ENCODE data around the gene ETNK1.
"Not testable (repeated sequence)": the region's sequence is repeated elsewhere in the genome, so short reads cannot be mapped to it uniquely, and the experiment has no call there.

ETNK1 gene

DNA sequence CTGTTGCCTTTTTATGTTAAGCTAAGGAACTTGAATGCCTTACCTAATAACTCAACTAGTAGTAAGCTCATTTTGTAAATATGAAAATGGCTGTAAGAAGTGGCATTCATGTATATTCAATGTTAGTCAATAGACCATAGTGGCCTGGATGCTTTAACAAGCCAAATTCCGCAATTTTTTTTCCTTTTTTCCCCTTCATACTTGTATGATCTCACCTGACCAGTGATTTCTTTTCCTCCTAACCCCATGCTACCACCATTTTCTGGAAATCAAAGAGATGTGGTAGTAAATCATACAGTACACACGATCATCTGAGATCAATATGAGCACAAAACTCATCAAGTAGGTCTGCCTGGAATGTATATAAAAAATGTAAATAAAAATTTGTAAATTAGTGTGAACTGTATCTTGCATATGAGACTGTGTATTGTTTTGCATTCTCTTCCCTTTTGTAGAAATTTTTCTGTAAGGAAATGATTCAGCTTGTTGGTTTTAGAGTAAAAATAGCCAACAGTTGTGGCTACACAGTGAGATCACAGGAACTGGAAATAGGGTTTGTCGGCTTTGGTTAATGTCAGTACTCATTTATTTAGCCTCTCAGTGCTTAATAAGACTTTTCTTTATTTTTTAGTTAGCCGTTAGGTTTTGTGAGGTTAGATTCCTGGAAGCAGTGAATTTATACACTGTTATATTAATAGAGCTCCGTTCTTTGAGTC, 62.5 kb downstream of the ETNK1 start:
- no peak for DNase-seq (ENCODE audit: low read depth, low spot score)

DNA sequence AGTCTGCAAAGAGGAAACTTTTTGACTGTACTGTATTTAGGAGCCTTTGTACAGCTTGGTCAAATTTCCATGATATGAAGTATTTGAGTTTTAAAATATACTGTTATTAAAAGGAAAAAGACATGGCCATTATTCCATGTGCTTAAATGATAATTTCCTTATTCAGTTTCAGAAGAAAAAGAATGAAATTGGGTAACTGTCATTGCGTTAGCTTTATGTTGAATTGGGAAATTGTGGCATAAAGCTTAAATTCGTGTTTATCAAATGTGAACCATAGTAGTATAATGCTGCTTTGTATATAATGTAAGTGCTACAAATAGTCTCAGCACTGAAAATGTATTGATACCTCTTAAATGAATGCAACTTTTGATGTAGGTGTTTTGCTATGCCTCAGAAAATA, 64.9 kb downstream of the ETNK1 start:
- no peak for DNase-seq (ENCODE audit: low read depth, low spot score)

DNA sequence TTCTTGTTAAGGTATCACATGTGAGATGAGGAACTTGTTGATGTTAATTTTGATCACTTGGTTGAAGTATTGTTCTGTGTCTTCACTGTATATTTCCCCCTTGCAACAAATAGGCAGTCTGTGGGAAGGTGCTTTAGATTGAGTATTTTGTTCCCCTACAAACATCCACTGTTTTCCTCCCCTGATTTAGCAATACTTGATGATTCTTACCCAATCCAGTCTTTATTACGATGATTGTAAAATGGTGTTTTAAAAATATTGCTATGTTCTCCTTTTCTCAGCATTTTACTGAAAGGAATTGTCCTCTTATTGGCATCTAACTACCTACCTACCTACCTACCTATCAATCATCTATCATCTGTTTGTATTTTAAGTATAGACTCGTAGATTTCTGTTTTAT, 66.3 kb downstream of the ETNK1 start:
- DNase-seq (ENCODE audit: low read depth, low spot score): no peak

DNA sequence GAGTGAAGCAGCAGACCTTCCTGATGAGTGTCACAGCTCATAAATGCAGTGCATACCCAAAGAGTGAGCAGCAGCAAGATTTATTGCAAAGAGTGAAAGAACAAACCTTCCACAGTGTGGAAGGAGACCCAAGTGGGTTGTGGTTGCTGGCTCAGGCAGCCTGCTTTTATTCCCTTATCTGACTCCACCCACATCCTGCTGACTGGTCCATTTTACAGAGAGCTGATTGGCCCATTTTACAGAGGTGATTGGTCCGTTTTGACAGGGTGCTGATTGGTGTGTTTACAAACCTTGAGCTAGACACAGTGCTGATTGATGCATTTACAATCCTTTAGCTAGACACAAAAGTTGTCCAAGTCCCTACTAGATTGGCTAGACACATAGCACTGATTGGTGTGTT, 67.5 kb downstream of the ETNK1 start:
- DNase-seq (ENCODE audit: low read depth, low spot score): not testable (repeated sequence)

DNA sequence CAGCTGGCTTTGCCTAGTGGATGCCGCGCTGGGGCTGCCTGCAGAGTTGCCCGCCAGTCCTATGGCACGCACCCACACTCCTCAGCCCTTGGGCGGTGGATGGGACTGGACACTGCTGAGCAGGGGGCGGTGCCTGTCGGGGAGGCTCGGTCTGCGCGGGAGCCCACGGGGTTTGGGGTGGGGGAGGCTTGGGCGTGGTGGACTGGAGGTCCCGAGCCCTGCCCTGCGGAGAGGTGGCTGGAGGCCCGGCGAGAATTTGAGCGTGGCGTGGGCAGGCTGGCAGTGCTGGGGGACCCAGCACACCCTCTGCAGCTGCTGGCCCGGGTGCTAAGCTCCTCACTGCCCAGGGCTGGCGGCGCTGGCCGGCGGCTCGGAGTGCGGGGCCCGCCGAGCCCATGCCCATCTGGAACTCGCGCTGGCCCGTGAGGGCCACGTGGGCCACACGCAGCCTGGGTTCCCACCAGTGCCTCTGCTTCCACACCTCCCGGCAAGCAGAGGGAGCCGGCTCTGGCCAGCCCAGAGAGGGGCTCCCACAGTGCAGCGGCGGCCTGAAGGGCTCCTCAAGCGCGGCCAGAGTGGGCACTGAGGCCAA, 68.1 kb downstream of the ETNK1 start:
- DNase-seq (ENCODE audit: low read depth, low spot score): no peak

DNA sequence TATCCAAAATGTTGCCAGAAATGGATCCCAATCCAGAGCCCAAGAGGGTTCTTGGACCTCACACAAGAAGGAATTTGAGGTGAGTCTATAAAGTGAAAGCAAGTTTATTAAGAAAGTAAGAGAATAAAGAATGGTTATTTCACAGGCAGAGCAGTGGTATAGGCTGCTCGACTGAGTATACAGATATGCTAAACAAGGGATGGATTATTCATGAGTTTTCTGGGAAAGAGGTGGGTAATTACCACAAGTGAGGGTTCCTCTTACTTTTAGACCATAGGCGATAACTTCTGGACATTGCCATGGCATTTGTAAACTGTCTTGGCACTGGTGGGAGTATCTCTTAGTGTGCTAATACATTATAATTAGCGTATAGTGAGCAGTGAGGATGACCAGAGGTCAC, 73.6 kb downstream of the ETNK1 start:
- DNase-seq (ENCODE audit: low read depth, low spot score): no peak

DNA sequence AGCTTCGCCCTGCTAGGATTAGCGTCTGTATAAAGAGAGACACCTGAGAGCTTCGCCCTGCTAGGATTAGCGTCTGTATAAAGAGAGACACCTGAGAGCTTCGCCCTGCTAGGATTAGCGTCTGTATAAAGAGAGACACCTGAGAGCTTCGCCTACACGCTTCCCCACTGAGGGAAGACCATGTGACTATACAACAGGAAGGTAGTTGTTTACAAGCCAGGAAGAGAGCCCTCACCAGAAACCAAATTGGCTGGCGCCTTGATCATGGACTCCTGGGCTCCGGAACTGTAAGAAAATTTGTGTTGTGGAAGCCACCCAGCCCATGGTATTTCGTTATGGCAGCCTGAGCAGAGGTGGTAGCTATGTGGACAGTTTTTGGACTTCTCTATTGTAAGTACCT, 74.7 kb downstream of the ETNK1 start:
- not testable (repeated sequence) for DNase-seq (ENCODE audit: low read depth, low spot score)

DNA sequence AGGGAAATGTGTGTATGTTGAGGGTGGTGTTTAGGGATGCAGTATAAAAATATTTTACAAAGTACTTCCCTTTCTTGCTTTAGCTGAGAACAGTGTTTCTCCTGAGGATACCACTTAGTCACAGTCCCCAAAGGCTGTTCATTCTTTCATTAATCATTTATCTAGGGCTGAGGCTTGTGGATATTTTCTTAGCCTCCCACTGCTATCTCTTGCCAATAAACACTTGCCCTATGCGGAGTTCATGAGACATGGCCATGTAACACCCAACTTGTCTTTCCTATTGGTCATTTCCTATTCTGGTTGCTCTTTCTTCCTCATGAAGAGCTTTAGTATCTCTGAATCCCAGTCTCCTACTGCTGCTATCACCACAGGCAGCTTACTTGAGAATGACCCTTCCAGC, 75.1 kb downstream of the ETNK1 start:
- peak; percentile 57 for DNase-seq (ENCODE audit: low read depth, low spot score)

DNA sequence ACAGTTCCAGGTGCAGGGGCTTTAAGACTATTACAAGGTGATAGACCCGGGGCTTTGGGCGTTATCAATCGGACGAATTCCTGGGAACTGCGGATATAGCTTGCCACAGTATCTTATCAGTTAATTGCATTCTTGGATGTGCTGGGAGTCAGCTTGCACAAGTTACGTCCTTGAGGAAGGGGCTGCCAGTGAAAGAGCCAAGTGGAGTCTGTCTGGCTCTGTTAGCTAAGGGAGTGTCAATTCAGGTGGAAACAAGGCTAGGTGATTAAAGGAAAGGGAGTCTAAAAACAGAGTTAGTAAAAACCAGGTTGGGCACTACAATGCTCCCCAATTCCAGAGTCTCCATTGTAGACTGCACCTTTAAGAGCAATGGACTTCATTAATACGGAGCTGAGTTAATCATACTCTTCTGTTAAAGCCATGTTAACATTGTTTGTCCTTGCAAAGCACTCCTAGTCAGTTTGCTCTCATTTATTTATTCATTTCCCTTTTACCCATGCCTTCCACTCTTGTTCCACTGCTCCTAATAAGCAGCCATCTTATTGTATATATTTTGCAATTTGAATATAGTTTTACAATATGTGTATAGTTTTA, 76.3 kb downstream of the ETNK1 start:
- DNase-seq (ENCODE audit: low read depth, low spot score): not testable (repeated sequence)

DNA sequence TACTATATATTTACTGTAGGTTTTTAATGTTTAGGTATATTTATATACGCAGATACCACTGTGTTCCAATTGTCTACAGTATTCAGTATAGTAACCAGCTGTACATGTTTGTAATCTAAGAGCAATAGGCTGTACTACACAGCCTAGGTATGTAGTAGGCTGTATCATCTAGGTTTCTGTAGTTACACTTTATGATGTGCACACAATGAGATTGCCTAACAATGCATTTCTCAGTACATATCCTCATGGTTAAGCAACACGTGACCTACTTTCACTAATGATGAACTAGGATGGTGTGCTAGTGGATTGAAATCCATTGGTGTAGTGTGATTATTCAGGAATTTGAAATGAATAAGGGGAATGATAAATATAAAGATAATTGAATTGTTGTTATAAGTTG, 77.7 kb downstream of the ETNK1 start:
- DNase-seq (ENCODE audit: low read depth, low spot score): no peak

DNA sequence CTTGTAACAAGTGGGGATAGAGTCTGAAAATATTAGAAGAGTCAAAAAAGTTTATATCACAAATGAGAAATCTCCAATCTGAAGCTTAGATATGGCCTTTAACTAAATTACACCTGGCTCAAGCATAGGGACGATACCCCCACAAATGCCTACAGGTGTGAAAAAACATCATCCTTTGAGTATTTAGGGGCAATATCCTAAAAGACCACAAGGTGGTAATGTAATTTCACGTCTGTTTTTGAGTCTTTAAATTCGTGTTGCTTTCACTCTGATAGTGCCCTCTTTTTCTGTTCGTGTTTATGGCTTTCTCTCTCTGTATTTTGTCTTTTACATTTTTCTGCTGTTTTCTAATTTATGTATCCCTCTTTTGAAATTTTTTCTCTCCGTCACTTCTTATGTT, 84.3 kb downstream of the ETNK1 start:
- DNase-seq (ENCODE audit: low read depth, low spot score): no peak

DNA sequence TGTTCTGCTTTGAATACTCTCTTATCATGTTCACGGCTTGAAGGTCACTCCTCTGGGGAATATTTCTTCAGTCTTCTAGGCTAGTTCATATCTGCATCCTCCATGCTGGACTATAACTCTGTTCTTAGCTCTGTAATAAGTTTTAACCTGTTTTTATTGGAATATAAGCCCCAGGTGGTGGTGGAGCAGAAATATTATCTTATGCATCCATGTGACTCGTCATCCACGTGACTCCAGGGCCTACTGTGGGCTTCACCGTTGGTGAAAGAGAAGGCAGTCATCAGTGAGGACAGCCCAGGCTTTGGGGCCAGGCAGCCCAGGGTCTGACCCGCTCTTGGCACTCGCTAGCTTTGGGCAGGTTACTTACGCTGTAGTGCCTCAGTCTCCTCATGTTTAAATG, 87.1 kb downstream of the ETNK1 start:
- no peak for DNase-seq (ENCODE audit: low read depth, low spot score)

DNA sequence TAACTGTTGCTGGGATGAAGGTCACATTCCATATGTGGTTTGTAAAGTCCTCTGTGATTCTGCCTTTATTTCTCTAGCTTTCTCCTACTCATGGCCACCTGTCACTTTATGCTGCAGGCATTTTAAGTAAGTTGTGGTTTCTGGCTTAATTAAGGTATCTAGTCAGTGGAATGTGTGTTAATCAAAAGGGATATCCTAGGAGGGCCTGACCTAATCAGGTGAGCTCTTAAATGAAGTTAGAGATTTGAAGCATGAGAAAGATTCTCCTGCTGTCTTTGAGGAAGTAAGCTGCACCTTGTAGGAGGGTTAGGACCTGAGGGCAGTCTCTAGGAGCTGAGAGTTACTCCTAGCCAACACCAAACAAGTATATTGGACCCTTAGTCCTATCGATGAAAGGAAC, 90.3 kb downstream of the ETNK1 start:
- DNase-seq (ENCODE audit: low read depth, low spot score): no peak

DNA sequence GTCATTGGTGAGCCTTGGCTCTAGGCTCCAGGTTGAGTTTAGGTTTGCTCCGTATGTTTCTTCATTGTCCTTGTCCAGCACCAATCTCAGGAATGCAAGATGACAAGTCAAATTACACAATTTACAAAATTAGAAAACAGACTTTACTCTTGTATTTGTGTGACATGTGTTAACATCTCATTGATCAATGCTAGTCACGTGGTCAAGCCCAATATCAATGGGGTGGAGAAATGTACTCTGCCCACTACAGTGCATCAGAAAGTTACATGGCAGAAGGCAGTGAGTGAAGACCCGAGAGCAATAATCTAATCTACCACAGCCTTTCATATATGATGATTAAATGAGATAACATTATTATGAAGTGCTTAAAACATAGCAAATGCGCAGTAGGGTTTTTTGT, 94.8 kb downstream of the ETNK1 start:
- DNase-seq (ENCODE audit: low read depth, low spot score): no peak

DNA sequence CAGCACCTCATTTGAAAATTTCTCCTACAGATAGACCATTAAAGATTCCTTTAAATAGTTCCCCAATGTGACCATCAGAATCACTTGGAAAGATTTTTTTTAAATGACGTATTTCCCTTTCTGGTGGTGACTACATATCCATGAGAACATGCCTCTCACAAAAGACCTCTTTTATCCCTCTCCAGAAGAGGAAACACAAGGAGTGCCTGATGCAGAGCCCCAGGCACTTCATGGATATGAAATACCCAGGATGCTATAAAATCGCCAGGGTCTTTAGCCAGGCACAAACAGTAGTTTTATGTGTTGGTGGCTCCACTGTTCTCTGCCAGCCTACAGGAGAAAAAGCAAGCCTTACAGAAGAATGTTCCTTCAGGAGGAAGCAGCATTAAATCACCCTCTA, 97.1 kb downstream of the ETNK1 start:
- DNase-seq (ENCODE audit: low read depth, low spot score): no peak

DNA sequence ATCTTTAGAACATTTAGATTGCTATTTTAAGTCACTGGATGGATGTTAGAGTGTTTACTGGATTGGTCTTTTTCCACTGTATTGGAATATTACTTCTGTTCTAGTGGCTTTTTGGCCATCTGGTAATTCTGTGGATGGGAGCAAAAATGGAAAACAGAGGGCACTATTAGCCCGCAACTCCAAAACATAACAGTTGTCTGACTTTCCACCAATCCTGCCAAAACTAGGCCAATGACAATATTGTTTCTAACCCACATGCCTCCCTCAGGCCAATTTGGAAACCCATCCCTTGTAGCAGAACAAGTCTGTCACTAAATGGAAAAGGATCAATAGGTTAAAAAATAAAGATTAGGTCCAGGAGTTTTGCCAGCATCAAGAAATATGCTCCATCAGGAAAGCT, 97.8 kb downstream of the ETNK1 start:
- no peak for DNase-seq (ENCODE audit: low read depth, low spot score)

DNA sequence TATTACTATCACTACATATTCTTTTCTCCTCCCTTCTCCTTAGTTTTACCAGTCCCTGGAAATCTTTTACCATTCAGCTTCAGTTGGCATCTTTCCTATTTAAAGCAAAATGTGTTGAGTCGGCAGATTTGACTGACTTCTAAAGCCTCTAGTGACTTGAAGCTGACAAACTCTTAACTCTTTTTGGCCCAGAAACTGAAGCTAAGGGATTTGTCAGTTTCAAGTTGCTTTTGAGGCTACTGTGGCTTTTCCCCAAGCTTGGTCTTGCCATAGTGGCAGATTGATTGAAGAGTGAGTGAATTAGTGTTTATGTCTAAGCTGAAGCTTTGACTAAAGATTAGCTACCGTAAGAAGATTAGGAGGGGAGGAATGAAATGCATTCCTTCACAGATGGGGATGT, 104.0 kb downstream of the ETNK1 start:
- no peak for DNase-seq (ENCODE audit: low read depth, low spot score)

DNA sequence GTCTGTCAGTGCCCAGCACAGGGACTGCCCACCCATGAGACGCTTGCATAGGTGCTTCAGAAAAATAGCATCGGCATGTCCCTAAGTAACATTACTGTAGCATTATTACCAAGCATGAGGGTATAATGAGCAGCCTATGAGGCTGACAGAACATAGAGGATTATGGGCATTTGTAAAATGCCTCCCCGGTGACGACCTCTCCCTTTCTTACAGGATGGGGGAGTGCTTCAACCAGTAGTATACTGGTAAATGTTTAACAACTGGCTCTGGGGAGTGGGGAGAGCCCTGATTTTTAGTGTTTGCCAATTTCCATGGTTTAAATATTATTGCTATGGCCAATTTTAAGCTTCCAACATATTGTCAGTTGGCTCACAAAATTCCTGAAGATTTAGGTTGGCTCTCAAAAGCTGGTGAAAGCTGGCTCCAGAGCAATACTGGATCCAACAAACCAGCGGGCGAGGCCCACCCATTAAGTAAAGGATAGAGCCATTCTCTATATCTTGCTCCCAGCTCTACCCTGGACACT, 104.5 kb downstream of the ETNK1 start:
- no peak for DNase-seq (ENCODE audit: low read depth, low spot score)

DNA sequence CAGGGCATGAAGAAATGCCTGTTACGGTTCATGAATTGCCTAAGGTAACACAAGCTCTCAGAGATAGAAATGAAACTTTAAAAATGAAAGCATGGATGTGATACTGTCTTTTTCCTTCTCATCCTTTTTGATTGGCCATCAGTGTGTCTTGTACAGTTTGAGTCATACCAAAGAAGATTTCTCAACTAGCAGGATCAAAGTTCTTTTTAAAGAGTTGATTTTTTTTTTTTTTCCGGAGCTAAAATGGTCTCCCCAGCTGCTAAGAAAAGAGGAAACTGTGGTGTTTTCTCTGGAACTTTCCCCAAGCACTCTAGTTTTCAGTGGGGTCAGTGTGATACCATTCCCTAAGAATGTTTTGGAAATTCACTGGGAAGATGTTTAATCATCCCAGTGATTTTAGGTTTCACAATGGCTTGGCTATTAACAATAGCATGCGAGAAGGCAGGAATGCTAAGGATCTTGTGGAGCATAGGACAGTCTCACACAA, 105.0 kb downstream of the ETNK1 start:
- DNase-seq (ENCODE audit: low read depth, low spot score): no peak

DNA sequence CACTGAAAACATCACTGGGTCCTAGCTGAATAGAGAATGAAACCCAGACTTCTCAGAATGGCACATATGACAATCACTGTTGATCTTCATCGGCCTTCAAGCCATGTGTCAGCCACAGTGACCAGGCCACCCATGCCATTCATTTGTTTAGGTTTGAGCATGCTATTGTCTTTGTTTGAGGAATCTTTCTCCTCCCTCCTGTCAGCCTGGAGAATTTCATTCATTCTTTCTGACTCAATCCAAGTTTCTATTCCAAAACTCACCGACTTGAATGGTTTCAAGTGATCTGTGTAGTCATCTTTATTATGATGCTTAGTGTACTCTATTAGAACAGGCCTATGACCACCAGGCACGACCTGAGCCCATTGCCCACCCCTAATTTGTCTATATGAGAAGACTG, 106.3 kb downstream of the ETNK1 start:
- DNase-seq (ENCODE audit: low read depth, low spot score): no peak

DNA sequence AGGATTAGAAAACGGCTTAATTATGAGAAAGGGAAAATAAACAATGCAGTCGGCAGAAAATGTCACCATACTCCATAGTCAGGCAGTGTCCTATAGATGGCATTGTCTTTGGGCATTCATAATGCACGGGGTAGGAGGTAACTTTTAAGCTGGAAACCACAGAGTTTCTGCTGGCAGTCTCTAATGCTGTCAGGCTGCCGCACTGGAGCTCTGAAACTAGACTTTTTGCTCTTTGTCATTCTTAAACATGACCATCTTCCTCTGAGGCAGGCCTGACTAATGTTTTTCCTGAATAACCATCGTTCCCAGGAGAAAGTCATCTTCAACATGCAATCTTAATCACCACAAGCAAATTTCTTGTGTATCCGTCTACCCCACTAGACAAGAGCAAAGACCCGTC, 108.8 kb downstream of the ETNK1 start:
- DNase-seq (ENCODE audit: low read depth, low spot score): no peak

DNA sequence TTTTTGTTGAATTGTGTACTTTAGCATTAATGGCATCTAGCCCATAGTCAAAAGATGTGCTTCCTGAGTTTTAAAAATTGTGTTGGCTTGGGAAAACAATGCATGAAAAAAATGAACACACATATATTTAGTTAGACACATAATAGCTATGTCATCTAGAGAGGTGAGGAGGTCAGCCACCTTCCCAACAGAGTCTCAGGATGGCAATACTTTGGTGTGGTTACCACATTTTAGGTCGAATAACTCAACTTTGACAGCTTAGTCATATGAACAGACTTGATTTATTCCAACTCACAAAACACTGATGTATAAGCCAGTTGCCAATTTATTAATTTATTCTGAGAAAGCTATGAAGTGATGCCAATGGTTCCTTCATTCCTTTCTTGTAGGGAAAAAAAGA, 114.0 kb downstream of the ETNK1 start:
- DNase-seq (ENCODE audit: low read depth, low spot score): no peak
